Sciatic nerve (tissue), 2 donors: ENCODE results near the gene MYO18B. TPM values are rescaled to one million over a fixed set of nuclear protein-coding genes. Genes with fewer than 3 reads are reported as not detected.

Experiments used
- ATAC-seq: fragments of 200-7000 bp; cut with Tn5 transposase; one replicate; pipeline ENCODE4 v1.9.1; 2020; ENCODE audit warnings: mild to moderate bottlenecking, moderate library complexity
- DNase-seq: peaks from one replicate; pipeline ENCODE4 v3.0.0-alpha.2; 2020; ENCODE audit warnings: low spot score
- intact Hi-C: fragments of 100-400 bp; cut with DNase I; formaldehyde crosslinking; loops from one replicate; pipeline ENCODE4 v1.14.2; 2022
- total RNA-seq: library from RNA; stranded (reverse); fragmentation: NEBNext Ultra II Directional; extraction: Animal tissue kit (Norgen Biotek cat#: 25700); gene quantifications from one replicate; pipeline ENCODE4 v1.2.1, GENCODE V29; 2021
- donor health status: DM: no; HTN: no; CAD: no.
- donor health status: DM: no; HTN: no; CAD: no.

Gene MYO18B
- total RNA-seq, 1 donor from 2014 or later, result not detected

- intact Hi-C loops, result no loop called here
- ATAC-seq, result no peak
Observed at GRCh38 chr22:25908755-25909154, 166.8 kb downstream of the MYO18B start.

GRCh38 chr22:25909614-25910387, 167.8 kb downstream of the MYO18B start:
- intact Hi-C loops, result no loop called here
- DNase-seq (no peak), ATAC-seq (no peak)

More at GRCh38 chr22:25908755-25909154, 166.8 kb downstream of the MYO18B start:
- no peak for DNase-seq

GRCh38 chr22:25911243-25911972, 169.4 kb downstream of the MYO18B start:
- intact Hi-C loops, result no loop called here
- DNase-seq (no peak), ATAC-seq (no peak)

- DNase-seq (no peak), ATAC-seq (no peak)
- intact Hi-C loops, result no loop called here
Observed at GRCh38 chr22:25919452-25919851, 177.5 kb downstream of the MYO18B start.

- no peak for DNase-seq
- intact Hi-C loops, result no loop called here
- no peak for ATAC-seq
Observed at GRCh38 chr22:25922141-25922540, 180.2 kb downstream of the MYO18B start.

GRCh38 chr22:25923914-25924313, 181.9 kb downstream of the MYO18B start:
- DNase-seq (no peak), ATAC-seq (no peak)
- intact Hi-C loops, result no loop called here

- DNase-seq, result no peak
- intact Hi-C loops, result no loop called here
- no peak for ATAC-seq
Observed at GRCh38 chr22:25928038-25928437, 186.1 kb downstream of the MYO18B start.

GRCh38 chr22:25929321-25929878, 187.4 kb downstream of the MYO18B start:
- ATAC-seq (no peak), DNase-seq (no peak)
- intact Hi-C loops, result no loop called here

GRCh38 chr22:25930083-25930482, 188.1 kb downstream of the MYO18B start:
- no peak for ATAC-seq
- DNase-seq, result no peak
- intact Hi-C loops, result no loop called here

GRCh38 chr22:25930788-25931310, 188.9 kb downstream of the MYO18B start:
- DNase-seq (no peak), ATAC-seq (no peak)
- intact Hi-C loops, result no loop called here

- no peak for DNase-seq
- intact Hi-C loops, result no loop called here
- no peak for ATAC-seq
Observed at GRCh38 chr22:25933158-25933788, 191.3 kb downstream of the MYO18B start.

GRCh38 chr22:25935266-25936058, 193.5 kb downstream of the MYO18B start:
- ATAC-seq (no peak), DNase-seq (no peak)
- intact Hi-C loops, result no loop called here

GRCh38 chr22:25938151-25938550, 196.2 kb downstream of the MYO18B start:
- intact Hi-C loops, result no loop called here
- ATAC-seq (no peak), DNase-seq (no peak)

- DNase-seq (no peak), ATAC-seq (no peak)
- intact Hi-C loops, result no loop called here
Observed at GRCh38 chr22:25939384-25939783, 197.4 kb downstream of the MYO18B start.

- ATAC-seq (no peak), DNase-seq (no peak)
- intact Hi-C loops, result no loop called here
Observed at GRCh38 chr22:25940479-25940878, 198.5 kb downstream of the MYO18B start.

- ATAC-seq (no peak), DNase-seq (no peak)
- intact Hi-C loops, result no loop called here
Observed at GRCh38 chr22:25941365-25941960, 199.5 kb downstream of the MYO18B start.

- peak; percentile 70 for ATAC-seq
- intact Hi-C loops, result no loop called here
Observed at GRCh38 chr22:25942115-25942855, 200.3 kb downstream of the MYO18B start.

More at GRCh38 chr22:25942115-25942855, 200.3 kb downstream of the MYO18B start:
- no peak for DNase-seq
